IMR-90 (cell line): ENCODE data around the gene A3GALT2. TPM values are rescaled to one million over a fixed set of nuclear protein-coding genes. Genes with fewer than 3 reads are reported as not detected.

Experiments
- ATAC-seq: fragments of 200-7000 bp; cut with Tn5 transposase; 2 replicates; pipeline ENCODE4 v1.9.1; 2020; ENCODE audit warnings: low read depth, mild to moderate bottlenecking, moderate library complexity
- BruUV-seq: library from RNA; stranded (reverse); fragments of 400-500 nt; replicated peaks from 2 replicates; lab custom pipeline; 2021; lab: Mats Ljungman, UMichigan
- CTCF ChIA-PET: fragments of 300-600 bp; formaldehyde crosslinking; extraction: SDS; loops from one replicate; lab custom pipeline; 2021; ENCODE audit warnings: antibody characterized with exemption; lab: Yijun Ruan, JAX
- POLR2A ChIA-PET: fragments of 300-600 bp; sonication (Branson Sonifier 250); formaldehyde crosslinking; loops from one replicate; lab custom pipeline; 2022; ENCODE audit warnings: antibody characterized with exemption; ENCODE audit not compliant: unreplicated experiment; lab: Charles Lee
- DNase-seq: peaks from one replicate; pipeline ENCODE4 v3.0.0; 2013
- H2AFZ ChIP-seq: replicated peaks from 2 replicates; pipeline ENCODE3; 2013; ENCODE audit warnings: low read length, mild to moderate bottlenecking; ENCODE audit not compliant: poor library complexity
- H2AK5ac ChIP-seq: 2 replicates; pipeline ENCODE4 v1.6.1; 2013; ENCODE audit warnings: low read depth, low read length, inconsistent platforms
- H2AK9ac ChIP-seq: replicated peaks from 2 replicates; pipeline ENCODE3; 2013; ENCODE audit warnings: mild to moderate bottlenecking, low read depth, low read length, moderate library complexity; ENCODE audit not compliant: poor library complexity
- H2BK120ac ChIP-seq: 2 replicates; pipeline ENCODE4 v1.6.1; 2013; ENCODE audit warnings: low read depth, low read length, inconsistent platforms
- H2BK15ac ChIP-seq: 3 replicates; pipeline ENCODE4 v1.6.1; 2013; ENCODE audit warnings: low read depth, low read length, inconsistent platforms
- H2BK20ac ChIP-seq: 2 replicates; pipeline ENCODE4 v1.6.1; 2013; ENCODE audit warnings: low read depth, mild to moderate bottlenecking, inconsistent platforms, low read length, moderate library complexity
- H2BK5ac ChIP-seq: 2 replicates; pipeline ENCODE4 v1.6.1; 2013; ENCODE audit warnings: mild to moderate bottlenecking, low read depth, low read length, inconsistent platforms; ENCODE audit not compliant: poor library complexity, severe bottlenecking
- H3K14ac ChIP-seq: replicated peaks from 2 replicates; pipeline ENCODE4 v1.6.1; 2013; ENCODE audit warnings: low read depth, low read length, inconsistent platforms
- H3K18ac ChIP-seq: 2 replicates; pipeline ENCODE4 v1.6.1; 2013; ENCODE audit warnings: low read depth, low read length, control low read depth
- H3K23ac ChIP-seq: 2 replicates; pipeline ENCODE4 v1.6.1; 2013; ENCODE audit warnings: low read depth, low read length, inconsistent platforms
- H3K27ac ChIP-seq: 2 replicates; pipeline ENCODE4 v1.5.1; 2013; ENCODE audit warnings: mild to moderate bottlenecking, control low read depth, low read length; ENCODE audit not compliant: insufficient read depth
- H3K27me3 ChIP-seq: 2 replicates; pipeline ENCODE4 v1.6.1; 2013; ENCODE audit warnings: low read length; ENCODE audit not compliant: control insufficient read depth, insufficient read depth
- H3K36me3 ChIP-seq: 2 replicates; pipeline ENCODE4 v1.6.1; 2013; ENCODE audit warnings: low read length, mixed read lengths; ENCODE audit not compliant: control insufficient read depth, insufficient read depth
- H3K4ac ChIP-seq: 2 replicates; pipeline ENCODE4 v1.6.1; 2013; ENCODE audit warnings: low read depth, low read length, inconsistent platforms
- H3K4me1 ChIP-seq: 2 replicates; pipeline ENCODE4 v1.6.1; 2013; ENCODE audit warnings: low read length, mixed read lengths; ENCODE audit not compliant: control insufficient read depth, insufficient read depth
- H3K4me2 ChIP-seq: 2 replicates; pipeline ENCODE4 v1.6.1; 2013; ENCODE audit warnings: low read depth, mild to moderate bottlenecking, control low read depth, low read length, moderate library complexity
- H3K4me3 ChIP-seq: 2 replicates; pipeline ENCODE4 v1.5.1; 2013; ENCODE audit warnings: low read depth, mild to moderate bottlenecking, control low read depth, low read length, moderate library complexity; ENCODE audit not compliant: insufficient read depth
- H3K56ac ChIP-seq: 2 replicates; pipeline ENCODE4 v1.6.1; 2013; ENCODE audit warnings: low read length, inconsistent platforms; ENCODE audit not compliant: insufficient read depth; ENCODE audit errors: extremely low read depth
- H3K79me1 ChIP-seq, 2 experiments: 2 replicates each; pipeline ENCODE4 v1.6.1; 2013; ENCODE audit warnings: low read length in 2 of 2, inconsistent platforms in 1 of 2, low read depth in 1 of 2
- H3K9ac ChIP-seq: 2 replicates; pipeline ENCODE4 v1.6.1; 2013; ENCODE audit warnings: low read depth, low read length, control low read depth
- H3K9me1 ChIP-seq: 2 replicates; pipeline ENCODE4 v1.6.1; 2013; ENCODE audit warnings: low read length, inconsistent platforms; ENCODE audit not compliant: insufficient read depth
- H3K9me3 ChIP-seq: 2 replicates; pipeline ENCODE4 v1.6.1; 2013; ENCODE audit warnings: low read length; ENCODE audit not compliant: control insufficient read depth, insufficient read depth
- H4K20me1 ChIP-seq: 2 replicates; pipeline ENCODE4 v1.6.1; 2013; ENCODE audit warnings: low read length, inconsistent platforms; ENCODE audit not compliant: insufficient read depth
- H4K5ac ChIP-seq: 2 replicates; pipeline ENCODE4 v1.6.1; 2013; ENCODE audit warnings: mild to moderate bottlenecking, low read depth, low read length, control low read depth
- H4K8ac ChIP-seq, 2 experiments: 2 replicates each; pipeline ENCODE4 v1.6.1; 2013; ENCODE audit warnings: low read depth in 2 of 2, low read length in 2 of 2, control low read depth in 1 of 2, inconsistent platforms in 1 of 2
- H4K91ac ChIP-seq: 2 replicates; pipeline ENCODE4 v1.6.1; 2013; ENCODE audit warnings: low read depth, low read length, inconsistent platforms; ENCODE audit not compliant: insufficient read depth
- BHLHE40 ChIP-seq: fragments of 150-350 bp; IDR thresholded peaks from 2 replicates; pipeline ENCODE4 v1.6.1; 2016; ENCODE audit warnings: mild to moderate bottlenecking, low read depth, low read length
- CEBPB ChIP-seq: IDR thresholded peaks from 2 replicates; pipeline ENCODE4 v1.6.1; 2012; ENCODE audit warnings: low read depth, low read length, improper control_type of control experiment
- CTCF ChIP-seq: conservative IDR thresholded peaks from 2 replicates; pipeline ENCODE4 v1.5.1; 2012; ENCODE audit warnings: mild to moderate bottlenecking, low read depth, low read length, improper control_type of control experiment
- FOS ChIP-seq: fragments of 150-350 bp; IDR thresholded peaks from 2 replicates; pipeline ENCODE4 v1.6.1; 2016; ENCODE audit warnings: low read depth, low read length
- MAFK ChIP-seq: IDR thresholded peaks from 2 replicates; pipeline ENCODE4 v1.6.1; 2012; ENCODE audit warnings: low read depth, low read length, improper control_type of control experiment
- MAZ ChIP-seq: IDR thresholded peaks from 2 replicates; pipeline ENCODE4 v1.6.1; 2012; ENCODE audit warnings: low read depth, mild to moderate bottlenecking, low read length, improper control_type of control experiment, moderate library complexity, borderline replicate concordance
- NFE2L2 ChIP-seq: fragments of 150-350 bp; IDR thresholded peaks from 2 replicates; pipeline ENCODE4 v1.6.1; 2016; ENCODE audit warnings: low read depth, mild to moderate bottlenecking, low read length
- POLR2A ChIP-seq: IDR thresholded peaks from 2 replicates; pipeline ENCODE4 v1.6.1; 2012; ENCODE audit warnings: mild to moderate bottlenecking, low read depth, low read length
- RAD21 ChIP-seq: IDR thresholded peaks from 2 replicates; pipeline ENCODE4 v1.6.1; 2012; ENCODE audit warnings: low read length, improper control_type of control experiment
- RCOR1 ChIP-seq: IDR thresholded peaks from 2 replicates; pipeline ENCODE4 v1.6.1; 2012; ENCODE audit warnings: mild to moderate bottlenecking, low read length, improper control_type of control experiment; ENCODE audit not compliant: insufficient replicate concordance
- RFX5 ChIP-seq: IDR thresholded peaks from 2 replicates; pipeline ENCODE4 v1.8.0; 2012; ENCODE audit warnings: low read depth, mild to moderate bottlenecking, low read length, moderate library complexity
- SMC3 ChIP-seq: fragments of 150-350 bp; IDR thresholded peaks from 2 replicates; pipeline ENCODE4 v1.6.1; 2016; ENCODE audit warnings: low read depth, mild to moderate bottlenecking, antibody characterized with exemption, low read length, moderate library complexity
- WGBS, 2 experiments: methylation state at CpG; one replicate each; pipeline versions ENCODE4 v1.1.5 to v1.1.7; 2013; ENCODE audit warnings: missing lambda C conversion rate in 2 of 2; ENCODE audit not compliant: insufficient read length in 1 of 2; ENCODE audit errors: extremely low coverage in 2 of 2; 5-methylcytosine and 5-hydroxymethylcytosine counted together
- dilution Hi-C: fragments of 300-500 bp; cut with HindIII; formaldehyde crosslinking; loops from one replicate; pipeline ENCODE4 v1.14.3; 2018; ENCODE audit warnings: low sequenced_read_pairs; ENCODE audit not compliant: unreplicated experiment
- in situ Hi-C: fragments of 300-500 bp; cut with MboI; formaldehyde crosslinking; loops from 3 replicates; pipeline ENCODE4 v1.14.3; 2019; ENCODE audit warnings: low sequenced_read_pairs, inconsistent platforms, mixed read lengths
- intact Hi-C: fragments of 100-400 bp; cut with micrococcal nuclease; formaldehyde crosslinking; loops from 2 replicates; pipeline ENCODE4 v1.10.0; 2022
- polyA plus RNA-seq, 3 experiments: library from polyadenylated mRNA; depleted of rRNA; stranded (reverse); fragments of >200 nt; gene quantifications; 2 replicates each; pipeline ENCODE4 v1.2.3, GENCODE V29; 2012; ENCODE audit warnings: low replicate concordance in 1 of 3
- total RNA-seq: library from RNA; depleted of rRNA; stranded (reverse); fragments of >200 nt; gene quantifications from 2 replicates; pipeline ENCODE4 v1.2.3, GENCODE V29; 2012
- TF ChIP-seq, protein P1 (sequence below): fragments of 150-350 bp; IDR thresholded peaks from 2 replicates; pipeline ENCODE4 v1.6.1; 2017; ENCODE audit warnings: mild to moderate bottlenecking, antibody characterized with exemption, low read length, low read depth
- TF ChIP-seq, protein P2 (sequence below): fragments of 150-350 bp; IDR thresholded peaks from 2 replicates; pipeline ENCODE4 v1.6.1; 2016; ENCODE audit warnings: low read depth, mild to moderate bottlenecking, low read length, moderate library complexity, borderline replicate concordance

A3GALT2 gene
- total and polyA plus RNA-seq, 2 of the 4 experiments (the other 2 are of a cell fraction): not detected

GRCh38 chr1:33305016-33305415 is 15.9 kb downstream of the A3GALT2 start:
- Histone ChIP-seq H3K4me1 (peaks cover 11% of the 10 kb centered on the region), H2BK120ac (no peak overlapping the region), H3K27me3 (no peaks in the 10 kb centered on the region; the same call in 1 of the 2 replicates), H3K9me1 (peaks cover 3% of the 10 kb centered on the region), H3K36me3 (no peaks in the 10 kb centered on the region), H3K4me2 (no peak overlapping the region), H4K5ac (no peak overlapping the region), H3K27ac (no peak overlapping the region), H3K14ac (no peak overlapping the region), H2BK5ac (no peak overlapping the region), H3K9ac (no peak overlapping the region), H4K20me1 (peaks cover 4% of the 10 kb centered on the region; the same call in 1 of the 2 replicates), H3K18ac (no peak overlapping the region), H2BK15ac (no peak overlapping the region), H4K8ac (no peak overlapping the region), H3K9me3 (no peaks in the 10 kb centered on the region), H2BK20ac (no peak overlapping the region), H2AFZ (no peak overlapping the region), H3K4me3 (no peak overlapping the region), H4K91ac (no peak overlapping the region), H3K56ac (no peak overlapping the region), H3K23ac (no peak overlapping the region), H2AK5ac (no peak overlapping the region), H2AK9ac (no peak overlapping the region), H3K79me1 (0 out of 4 replicates have a peak, but pooled peaks cover 0 to 3% of the 10 kb centered on the region in 2 experiments), H3K4ac (no peak overlapping the region)
- BruUV-seq: no TSS peak
- no peak for TF ChIP-seq CTCF
- no peak for TF ChIP-seq POLR2A
- no peak for TF ChIP-seq RFX5
- TF ChIP-seq SMC3: no peak
- TF ChIP-seq NFE2L2: no peak
- TF ChIP-seq, protein P1, sequence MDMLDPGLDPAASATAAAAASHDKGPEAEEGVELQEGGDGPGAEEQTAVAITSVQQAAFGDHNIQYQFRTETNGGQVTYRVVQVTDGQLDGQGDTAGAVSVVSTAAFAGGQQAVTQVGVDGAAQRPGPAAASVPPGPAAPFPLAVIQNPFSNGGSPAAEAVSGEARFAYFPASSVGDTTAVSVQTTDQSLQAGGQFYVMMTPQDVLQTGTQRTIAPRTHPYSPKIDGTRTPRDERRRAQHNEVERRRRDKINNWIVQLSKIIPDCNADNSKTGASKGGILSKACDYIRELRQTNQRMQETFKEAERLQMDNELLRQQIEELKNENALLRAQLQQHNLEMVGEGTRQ: no peak
- TF ChIP-seq MAFK: no peak
- no peak for TF ChIP-seq RCOR1
- no peak for TF ChIP-seq CEBPB
- TF ChIP-seq, protein P2, sequence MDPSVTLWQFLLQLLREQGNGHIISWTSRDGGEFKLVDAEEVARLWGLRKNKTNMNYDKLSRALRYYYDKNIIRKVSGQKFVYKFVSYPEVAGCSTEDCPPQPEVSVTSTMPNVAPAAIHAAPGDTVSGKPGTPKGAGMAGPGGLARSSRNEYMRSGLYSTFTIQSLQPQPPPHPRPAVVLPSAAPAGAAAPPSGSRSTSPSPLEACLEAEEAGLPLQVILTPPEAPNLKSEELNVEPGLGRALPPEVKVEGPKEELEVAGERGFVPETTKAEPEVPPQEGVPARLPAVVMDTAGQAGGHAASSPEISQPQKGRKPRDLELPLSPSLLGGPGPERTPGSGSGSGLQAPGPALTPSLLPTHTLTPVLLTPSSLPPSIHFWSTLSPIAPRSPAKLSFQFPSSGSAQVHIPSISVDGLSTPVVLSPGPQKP: no peak
- no peak for TF ChIP-seq RAD21
- TF ChIP-seq BHLHE40: no peak
- no peak for TF ChIP-seq FOS
- no peak for TF ChIP-seq MAZ
- ChIA-PET CTCF (interaction anchor here (1.8 kb wide), 1 partner anchor 10 kb away, joined by 5 read pairs; no protein-coding TSS in a partner anchor), POLR2A (no interaction called here)
- ATAC-seq (no peak), DNase-seq (no peak)
- in situ Hi-C loops (no loop called here), dilution Hi-C loops (no loop called here), intact Hi-C loops (no loop called here)
- WGBS, 2 experiments: no CpG with 5 or more reads among the region's 5 CpGs
